Nephron (organoid): Measurements from ENCODE around the gene AZU1.
"Not testable (repeated sequence)": the region's sequence is repeated elsewhere in the genome, so short reads cannot be mapped to it uniquely, and the experiment has no call there.

Experiments used
- H3K27ac Mint-ChIP-seq, 3 experiments: 2 replicates each; pipeline ENCODE4 v1.8.0; 2020; ENCODE audit warnings: mixed read lengths in 3 of 3, mild to moderate bottlenecking in 2 of 3, moderate library complexity in 1 of 3
- H3K27me3 Mint-ChIP-seq: 2 replicates; pipeline ENCODE4 v1.8.0; 2021; ENCODE audit warnings: low read depth, mild to moderate bottlenecking, moderate library complexity, mixed read lengths
- H3K36me3 Mint-ChIP-seq: 2 replicates; pipeline ENCODE4 v1.8.0; 2020; ENCODE audit warnings: low read depth, mixed read lengths
- H3K4me1 Mint-ChIP-seq: 2 replicates; pipeline ENCODE4 v1.8.0; 2020; ENCODE audit warnings: mixed read lengths
- H3K4me3 Mint-ChIP-seq, 3 experiments: 2 replicates each; pipeline ENCODE4 v1.8.0; 2020; ENCODE audit warnings: mild to moderate bottlenecking in 3 of 3, mixed read lengths in 3 of 3, moderate library complexity in 2 of 3
- H3K9me3 Mint-ChIP-seq: 2 replicates; pipeline ENCODE4 v1.8.0; 2020; ENCODE audit warnings: mixed read lengths
- CTCF ChIP-seq, 3 experiments: fragments of 200-600 bp; sonication (generic); IDR thresholded peaks; one replicate each; pipeline ENCODE4 v1.5.0; 2021; ENCODE audit warnings: antibody characterized with exemption in 3 of 3; ENCODE audit not compliant: unreplicated experiment in 3 of 3

AZU1 gene

GRCh38 chr19:876089-876488 lies 48.5 kb downstream of the AZU1 start:
- Mint-ChIP-seq H3K36me3 (peaks cover 23% of the 10 kb centered on the region), H3K9me3 (no peaks in the 10 kb centered on the region), H3K4me1 (no peaks in the 10 kb centered on the region), H3K27me3 (no peaks in the 10 kb centered on the region), H3K27ac (no peak overlapping the region), H3K4me3 (no peak overlapping the region)
- no peak for TF ChIP-seq CTCF (IDR thresholded peaks at IDR 0.05; ENCODE audit: unreplicated experiment in 3 of 3)

GRCh38 chr19:876780-877314 lies 49.2 kb downstream of the AZU1 start:
- no peak for TF ChIP-seq CTCF (IDR thresholded peaks at IDR 0.05; ENCODE audit: unreplicated experiment in 3 of 3)
- Mint-ChIP-seq H3K4me1 (no peaks in the 10 kb centered on the region), H3K4me3 (no peak overlapping the region), H3K27me3 (no peaks in the 10 kb centered on the region), H3K36me3 (peaks cover 28% of the 10 kb centered on the region), H3K9me3 (no peaks in the 10 kb centered on the region), H3K27ac (no peak overlapping the region)

- H3K36me3 Mint-ChIP-seq = peaks cover 34% of the 10 kb centered on the region
- H3K27ac Mint-ChIP-seq, H3K27me3 Mint-ChIP-seq, H3K9me3 Mint-ChIP-seq, H3K4me3 Mint-ChIP-seq, H3K4me1 Mint-ChIP-seq: not testable (repeated sequence)
Measured at GRCh38 chr19:877992-878660, 50.5 kb downstream of the AZU1 start.

GRCh38 chr19:878751-879561 lies 51.3 kb downstream of the AZU1 start:
- H3K4me1 Mint-ChIP-seq, H3K4me3 Mint-ChIP-seq, H3K27ac Mint-ChIP-seq, H3K9me3 Mint-ChIP-seq, H3K27me3 Mint-ChIP-seq: not testable (repeated sequence)
- peaks cover 34% of the 10 kb centered on the region for H3K36me3 Mint-ChIP-seq

GRCh38 chr19:879711-880438 lies 52.2 kb downstream of the AZU1 start:
- peaks cover 34% of the 10 kb centered on the region for H3K36me3 Mint-ChIP-seq
- no peak for TF ChIP-seq CTCF (IDR thresholded peaks at IDR 0.05; ENCODE audit: unreplicated experiment in 3 of 3)
- H3K9me3 Mint-ChIP-seq = no peaks in the 10 kb centered on the region
- H3K4me1 Mint-ChIP-seq = no peaks in the 10 kb centered on the region
- H3K4me3 Mint-ChIP-seq = no peak overlapping the region
- H3K27ac Mint-ChIP-seq = no peak overlapping the region
- no peaks in the 10 kb centered on the region for H3K27me3 Mint-ChIP-seq
